ENCODE results near the gene SLC5A9.

GRCh38 chr1:48292706-48293105 lies 70.2 kb downstream of the SLC5A9 start:
- TF ChIP-seq CTCF (optimal IDR thresholded peaks at IDR 0.05 in 1 of 3, IDR thresholded peaks at IDR 0.05 in 1 of 3, conservative IDR thresholded peaks at IDR 0.05 in 1 of 3; ENCODE audit: extremely low read depth in 1 of 3, insufficient read depth in 2 of 3, low read length in 3 of 3) (no peak), EZH2 (IDR thresholded peaks at IDR 0.05; ENCODE audit: low read length) (no peak)
